MM.1S (cell line): ENCODE results near the gene MYO9A.

Source experiments
- DNase-seq: peaks from one replicate; pipeline ENCODE4 v3.0.0-alpha.2; 2015
- H2AFZ ChIP-seq: fragments of 300-600 bp; sonication (generic); 2 replicates; pipeline ENCODE4 v1.6.0; 2016; ENCODE audit warnings: antibody characterized with exemption, low read length
- H3F3A ChIP-seq: fragments of 300-600 bp; sonication (generic); 2 replicates; pipeline ENCODE4 v1.6.1; 2016; ENCODE audit warnings: mild to moderate bottlenecking, antibody characterized with exemption, low read length, moderate library complexity, mixed read lengths; ENCODE audit not compliant: insufficient read depth
- H3K27ac ChIP-seq: fragments of 300-600 bp; sonication (generic); 2 replicates; pipeline ENCODE4 v1.5.1; 2016; ENCODE audit warnings: mild to moderate bottlenecking, low read length
- H3K27me3 ChIP-seq: fragments of 300-600 bp; sonication (generic); replicated peaks from 2 replicates; pipeline ENCODE4 v1.6.0; 2016; ENCODE audit warnings: low read length; ENCODE audit not compliant: insufficient read depth
- H3K36me3 ChIP-seq: fragments of 300-600 bp; sonication (generic); replicated peaks from 2 replicates; pipeline ENCODE4 v1.6.1; 2016; ENCODE audit warnings: mild to moderate bottlenecking, low read length, mixed read lengths; ENCODE audit not compliant: insufficient read depth
- H3K4me1 ChIP-seq: fragments of 300-600 bp; sonication (generic); 2 replicates; pipeline ENCODE4 v1.6.1; 2016; ENCODE audit warnings: low read length, mixed read lengths
- H3K4me2 ChIP-seq: fragments of 300-600 bp; sonication (generic); 2 replicates; pipeline ENCODE4 v1.6.0; 2016; ENCODE audit warnings: low read depth, low read length
- H3K4me3 ChIP-seq: fragments of 300-600 bp; sonication (generic); 2 replicates; pipeline ENCODE4 v1.5.1; 2016; ENCODE audit warnings: low read length, mixed read lengths
- H3K79me2 ChIP-seq: fragments of 300-600 bp; sonication (generic); 2 replicates; pipeline ENCODE4 v1.6.1; 2016; ENCODE audit warnings: mixed run types, low read length, mixed read lengths
- H3K9ac ChIP-seq: fragments of 300-600 bp; sonication (generic); 2 replicates; pipeline ENCODE4 v1.6.1; 2016; ENCODE audit warnings: low read length, mixed read lengths
- H3K9me2 ChIP-seq: fragments of 300-600 bp; sonication (generic); replicated peaks from 2 replicates; pipeline ENCODE4 v1.6.1; 2016; ENCODE audit warnings: mild to moderate bottlenecking, low read length, mixed read lengths; ENCODE audit not compliant: insufficient read depth
- H3K9me3 ChIP-seq: fragments of 300-600 bp; sonication (generic); replicated peaks from 2 replicates; pipeline ENCODE4 v1.6.1; 2016; ENCODE audit warnings: mild to moderate bottlenecking, low read length, mixed read lengths; ENCODE audit not compliant: insufficient read depth
- H4K20me1 ChIP-seq: fragments of 300-600 bp; sonication (generic); 2 replicates; pipeline ENCODE4 v1.6.1; 2016; ENCODE audit warnings: mild to moderate bottlenecking, low read length, moderate library complexity, mixed read lengths; ENCODE audit not compliant: insufficient read depth
- CTCF ChIP-seq: fragments of 300-600 bp; sonication (generic); IDR thresholded peaks from 2 replicates; pipeline ENCODE4 v1.5.1; 2016; ENCODE audit warnings: antibody characterized with exemption, low read length, mixed read lengths
- EZH2 ChIP-seq: fragments of 300-600 bp; sonication (generic); optimal IDR thresholded peaks from 2 replicates; pipeline ENCODE3; 2017; ENCODE audit warnings: low read depth, mild to moderate bottlenecking, antibody characterized with exemption, low read length, mixed read lengths
- EZH2phosphoT487 ChIP-seq: fragments of 300-600 bp; sonication (generic); IDR thresholded peaks from 2 replicates; pipeline ENCODE4 v1.6.1; 2018; ENCODE audit warnings: antibody characterized with exemption, low read length

The MYO9A gene

GRCh38 chr15:71921191-71921590 is 196.8 kb downstream of the MYO9A start:
- H3K9me2 ChIP-seq: no peaks in the 10 kb centered on the region
- no peaks in the 10 kb centered on the region for H3K36me3 ChIP-seq
- TF ChIP-seq CTCF (no peak), EZH2phosphoT487 (no peak), EZH2 (no peak)
- H3K27ac ChIP-seq: no peak overlapping the region
- no peak for DNase-seq
- no peaks in the 10 kb centered on the region for H3K27me3 ChIP-seq
- H3K4me3 ChIP-seq: no peak overlapping the region
- no peak overlapping the region for H2AFZ ChIP-seq
- no peak overlapping the region for H3K4me2 ChIP-seq
- no peaks in the 10 kb centered on the region for H3K4me1 ChIP-seq
- H4K20me1 ChIP-seq: no peaks in the 10 kb centered on the region
- no peak overlapping the region for H3K9ac ChIP-seq
- no peaks in the 10 kb centered on the region for H3K9me3 ChIP-seq
- no peaks in the 10 kb centered on the region for H3K79me2 ChIP-seq
- H3F3A ChIP-seq: no peaks in the 10 kb centered on the region

- H3K27me3 ChIP-seq: no peaks in the 10 kb centered on the region
- DNase-seq: no peak
- H3K4me3 ChIP-seq: no peak overlapping the region
- no peaks in the 10 kb centered on the region for H3K9me3 ChIP-seq
- no peaks in the 10 kb centered on the region for H3K4me1 ChIP-seq
- TF ChIP-seq CTCF: no peak
- TF ChIP-seq EZH2phosphoT487: no peak
- no peak for TF ChIP-seq EZH2
- no peaks in the 10 kb centered on the region for H4K20me1 ChIP-seq
- H3K79me2 ChIP-seq: no peaks in the 10 kb centered on the region
- H3K4me2 ChIP-seq: no peak overlapping the region
- no peaks in the 10 kb centered on the region for H3K36me3 ChIP-seq
- no peaks in the 10 kb centered on the region for H3F3A ChIP-seq
- no peaks in the 10 kb centered on the region for H3K9me2 ChIP-seq
- no peak overlapping the region for H3K27ac ChIP-seq
- no peak overlapping the region for H3K9ac ChIP-seq
- H2AFZ ChIP-seq: no peak overlapping the region
Measured at GRCh38 chr15:71920573-71920972, 197.4 kb downstream of the MYO9A start.

- Histone ChIP-seq H3K9me3 (no peaks in the 10 kb centered on the region), H3K79me2 (no peaks in the 10 kb centered on the region), H3K9me2 (no peaks in the 10 kb centered on the region), H3K9ac (no peak overlapping the region), H2AFZ (no peak overlapping the region), H3K36me3 (no peaks in the 10 kb centered on the region), H3F3A (no peaks in the 10 kb centered on the region), H3K27me3 (no peaks in the 10 kb centered on the region), H4K20me1 (no peaks in the 10 kb centered on the region), H3K4me3 (no peak overlapping the region), H3K4me1 (no peaks in the 10 kb centered on the region), H3K27ac (no peak overlapping the region), H3K4me2 (no peak overlapping the region)
- no peak for DNase-seq
- no peak for TF ChIP-seq EZH2phosphoT487
- no peak for TF ChIP-seq CTCF
Measured at GRCh38 chr15:71916834-71917233, 201.1 kb downstream of the MYO9A start.
